ENCODE results near the gene ARAP3. TPM values are rescaled to one million over a fixed set of nuclear protein-coding genes. Genes with fewer than 3 reads are reported as not detected.

ARAP3 gene
- total RNA-seq, 2 donors from 2014 or later, result 3.2 to 4.1 TPM

GRCh38 chr5:141709699-141710267 is 27.8 kb upstream of the ARAP3 start:
- H3K4me1 Mint-ChIP-seq (ENCODE audit: low read depth), result no peaks in the 10 kb centered on the region
- no peak overlapping the region for H3K4me3 Mint-ChIP-seq
- no peak for DNase-seq
- H3K27ac Mint-ChIP-seq, result no peak overlapping the region
- ATAC-seq (replicated peaks in 1 of 2), result no peak
- H3K9me3 Mint-ChIP-seq, result no peaks in the 10 kb centered on the region
- no peaks in the 10 kb centered on the region for H3K36me3 Mint-ChIP-seq (ENCODE audit: insufficient read depth in 2 of 2)
- H3K27me3 Mint-ChIP-seq (ENCODE audit: low read depth), result peaks cover 13% of the 10 kb centered on the region

GRCh38 chr5:141708016-141708415 is 26.0 kb upstream of the ARAP3 start:
- DNase-seq (no peak), ATAC-seq (replicated peaks in 1 of 2) (no peak)
- H3K4me1 Mint-ChIP-seq (ENCODE audit: low read depth), result peaks cover 3% of the 10 kb centered on the region
- H3K9me3 Mint-ChIP-seq, result no peaks in the 10 kb centered on the region
- peaks cover 13% of the 10 kb centered on the region for H3K27me3 Mint-ChIP-seq (ENCODE audit: low read depth)
- no peak overlapping the region for H3K4me3 Mint-ChIP-seq
- no peaks in the 10 kb centered on the region for H3K36me3 Mint-ChIP-seq (ENCODE audit: insufficient read depth in 2 of 2)
- H3K27ac Mint-ChIP-seq, result no peak overlapping the region

- peaks cover 13% of the 10 kb centered on the region for H3K27me3 Mint-ChIP-seq (ENCODE audit: low read depth)
- no peaks in the 10 kb centered on the region for H3K36me3 Mint-ChIP-seq (ENCODE audit: insufficient read depth in 2 of 2)
- H3K4me3 Mint-ChIP-seq, result no peak overlapping the region
- H3K4me1 Mint-ChIP-seq (ENCODE audit: low read depth), result peaks cover 7% of the 10 kb centered on the region
- H3K27ac Mint-ChIP-seq, result no peak overlapping the region
- DNase-seq, result no peak
- no peak for ATAC-seq (replicated peaks in 1 of 2)
- H3K9me3 Mint-ChIP-seq, result no peaks in the 10 kb centered on the region
These were observed 25.5 kb upstream of the ARAP3 start for GRCh38 chr5:141707510-141707909.

- H3K27ac Mint-ChIP-seq, result no peak overlapping the region
- ATAC-seq (replicated peaks in 1 of 2) (no peak), DNase-seq (no peak)
- H3K9me3 Mint-ChIP-seq, result no peaks in the 10 kb centered on the region
- H3K27me3 Mint-ChIP-seq (ENCODE audit: low read depth), result peaks cover 8% of the 10 kb centered on the region
- peaks cover 20% of the 10 kb centered on the region for H3K4me1 Mint-ChIP-seq (ENCODE audit: low read depth)
- no peak overlapping the region for H3K4me3 Mint-ChIP-seq
- no peaks in the 10 kb centered on the region for H3K36me3 Mint-ChIP-seq (ENCODE audit: insufficient read depth in 2 of 2)
These were observed 24.1 kb upstream of the ARAP3 start for GRCh38 chr5:141706121-141706520.

GRCh38 chr5:141705469-141705868 is 23.4 kb upstream of the ARAP3 start:
- Mint-ChIP-seq H3K4me3 (no peak overlapping the region), H3K4me1 (ENCODE audit: low read depth) (peaks cover 20% of the 10 kb centered on the region), H3K36me3 (ENCODE audit: insufficient read depth in 2 of 2) (no peaks in the 10 kb centered on the region), H3K27ac (no peak overlapping the region), H3K9me3 (no peaks in the 10 kb centered on the region), H3K27me3 (ENCODE audit: low read depth) (peaks cover 2% of the 10 kb centered on the region)
- no peak for ATAC-seq (replicated peaks in 1 of 2)
- no peak for DNase-seq

GRCh38 chr5:141704782-141705297 is 22.8 kb upstream of the ARAP3 start:
- Mint-ChIP-seq H3K4me1 (ENCODE audit: low read depth) (peaks cover 20% of the 10 kb centered on the region), H3K4me3 (no peak overlapping the region), H3K36me3 (ENCODE audit: insufficient read depth in 2 of 2) (no peaks in the 10 kb centered on the region), H3K9me3 (no peaks in the 10 kb centered on the region), H3K27ac (no peak overlapping the region), H3K27me3 (ENCODE audit: low read depth) (no peaks in the 10 kb centered on the region)
- DNase-seq (no peak), ATAC-seq (replicated peaks in 1 of 2) (no peak)

GRCh38 chr5:141703133-141703561 is 21.1 kb upstream of the ARAP3 start:
- H3K9me3 Mint-ChIP-seq, result no peaks in the 10 kb centered on the region
- no peak overlapping the region for H3K27ac Mint-ChIP-seq
- no peak for DNase-seq
- no peaks in the 10 kb centered on the region for H3K36me3 Mint-ChIP-seq (ENCODE audit: insufficient read depth in 2 of 2)
- peaks cover 20% of the 10 kb centered on the region for H3K4me1 Mint-ChIP-seq (ENCODE audit: low read depth)
- ATAC-seq (replicated peaks in 1 of 2), result no peak
- peaks cover 10% of the 10 kb centered on the region for H3K27me3 Mint-ChIP-seq (ENCODE audit: low read depth)
- H3K4me3 Mint-ChIP-seq, result peak overlapping the region in 1 of 2 donors; percentile 86

- Mint-ChIP-seq H3K4me1 (ENCODE audit: low read depth) (peaks cover 20% of the 10 kb centered on the region), H3K36me3 (ENCODE audit: insufficient read depth in 2 of 2) (no peaks in the 10 kb centered on the region), H3K27me3 (ENCODE audit: low read depth) (peaks cover 21% of the 10 kb centered on the region), H3K4me3 (peak overlapping the region in 1 of 2 donors; percentile 86), H3K27ac (no peak overlapping the region), H3K9me3 (no peaks in the 10 kb centered on the region)
- DNase-seq (peak in 1 of 2 donors; percentile 9), ATAC-seq (replicated peaks in 1 of 2) (peak; percentile 32 to 38)
These were observed 19.5 kb upstream of the ARAP3 start for GRCh38 chr5:141701360-141702119.

- Mint-ChIP-seq H3K27ac (no peak overlapping the region), H3K36me3 (ENCODE audit: insufficient read depth in 2 of 2) (no peaks in the 10 kb centered on the region), H3K9me3 (no peaks in the 10 kb centered on the region), H3K27me3 (ENCODE audit: low read depth) (peaks cover 21% of the 10 kb centered on the region), H3K4me1 (ENCODE audit: low read depth) (peaks cover 30% of the 10 kb centered on the region), H3K4me3 (no peak overlapping the region)
- DNase-seq (no peak), ATAC-seq (replicated peaks in 1 of 2) (no peak)
These were observed 15.6 kb upstream of the ARAP3 start for GRCh38 chr5:141697586-141697985.

- Mint-ChIP-seq H3K4me1 (ENCODE audit: low read depth) (peaks cover 28% of the 10 kb centered on the region), H3K27me3 (ENCODE audit: low read depth) (peaks cover 27% of the 10 kb centered on the region), H3K36me3 (ENCODE audit: insufficient read depth in 2 of 2) (no peaks in the 10 kb centered on the region), H3K4me3 (no peak overlapping the region), H3K27ac (no peak overlapping the region), H3K9me3 (no peaks in the 10 kb centered on the region)
- ATAC-seq (replicated peaks in 1 of 2), result no peak
- DNase-seq, result no peak
These were observed 14.4 kb upstream of the ARAP3 start for GRCh38 chr5:141696431-141696830.

- Mint-ChIP-seq H3K36me3 (ENCODE audit: insufficient read depth in 2 of 2) (no peaks in the 10 kb centered on the region), H3K9me3 (no peaks in the 10 kb centered on the region), H3K4me1 (ENCODE audit: low read depth) (peaks cover 26% of the 10 kb centered on the region), H3K27ac (no peak overlapping the region), H3K27me3 (ENCODE audit: low read depth) (peaks cover 34% of the 10 kb centered on the region), H3K4me3 (no peak overlapping the region)
- ATAC-seq (replicated peaks in 1 of 2) (no peak), DNase-seq (no peak)
These were observed 13.7 kb upstream of the ARAP3 start for GRCh38 chr5:141695627-141696215.

GRCh38 chr5:141694479-141694878 is 12.4 kb upstream of the ARAP3 start:
- peaks cover 26% of the 10 kb centered on the region for H3K4me1 Mint-ChIP-seq (ENCODE audit: low read depth)
- H3K4me3 Mint-ChIP-seq, result no peak overlapping the region
- H3K27ac Mint-ChIP-seq, result no peak overlapping the region
- H3K36me3 Mint-ChIP-seq (ENCODE audit: insufficient read depth in 2 of 2), result no peaks in the 10 kb centered on the region
- H3K27me3 Mint-ChIP-seq (ENCODE audit: low read depth), result peaks cover 46% of the 10 kb centered on the region
- DNase-seq, result no peak
- no peak for ATAC-seq (replicated peaks in 1 of 2)
- H3K9me3 Mint-ChIP-seq, result no peaks in the 10 kb centered on the region

- peak overlapping the region; percentile 87 to 88 for H3K4me3 Mint-ChIP-seq
- no peaks in the 10 kb centered on the region for H3K36me3 Mint-ChIP-seq (ENCODE audit: insufficient read depth in 2 of 2)
- DNase-seq (peak; percentile 78 to 82), ATAC-seq (replicated peaks in 1 of 2) (peak; percentile 88 to 91)
- no peaks in the 10 kb centered on the region for H3K9me3 Mint-ChIP-seq
- H3K4me1 Mint-ChIP-seq (ENCODE audit: low read depth), result peaks cover 26% of the 10 kb centered on the region
- H3K27me3 Mint-ChIP-seq (ENCODE audit: low read depth), result peaks cover 36% of the 10 kb centered on the region
- H3K27ac Mint-ChIP-seq, result peak overlapping the region; percentile 16
These were observed 11.1 kb upstream of the ARAP3 start for GRCh38 chr5:141692919-141693725.
